Breast epithelium (tissue), 3 donors: ENCODE results near the gene RSPH9.

ENCODE experiments used
- POLR2A ChIP-seq: fragments of 450-650 bp; IDR thresholded peaks from one replicate; pipeline ENCODE4 v1.6.1; 2016; ENCODE audit warnings: antibody characterized with exemption, mild to moderate bottlenecking, moderate library complexity
- POLR2AphosphoS5 ChIP-seq, 3 donors: sonication (generic); formaldehyde crosslinking; IDR thresholded peaks; one replicate each; pipeline ENCODE4 v1.6.1; 2017; ENCODE audit warnings: antibody characterized with exemption in 3 of 3
- TF ChIP-seq, protein P1 (sequence below), 3 donors: fragments of 450-650 bp; IDR thresholded peaks; one replicate each; pipeline ENCODE4 v1.5.1; 2016 to 2017; ENCODE audit warnings: antibody characterized with exemption in 3 of 3, mild to moderate bottlenecking in 3 of 3, moderate library complexity in 3 of 3

GRCh38 chr6:43622541-43622940, 22.3 kb upstream of the RSPH9 start:
- TF ChIP-seq POLR2A (no peak), POLR2AphosphoS5 (IDR thresholded peaks at IDR 0.05) (no peak)
- TF ChIP-seq, protein P1, sequence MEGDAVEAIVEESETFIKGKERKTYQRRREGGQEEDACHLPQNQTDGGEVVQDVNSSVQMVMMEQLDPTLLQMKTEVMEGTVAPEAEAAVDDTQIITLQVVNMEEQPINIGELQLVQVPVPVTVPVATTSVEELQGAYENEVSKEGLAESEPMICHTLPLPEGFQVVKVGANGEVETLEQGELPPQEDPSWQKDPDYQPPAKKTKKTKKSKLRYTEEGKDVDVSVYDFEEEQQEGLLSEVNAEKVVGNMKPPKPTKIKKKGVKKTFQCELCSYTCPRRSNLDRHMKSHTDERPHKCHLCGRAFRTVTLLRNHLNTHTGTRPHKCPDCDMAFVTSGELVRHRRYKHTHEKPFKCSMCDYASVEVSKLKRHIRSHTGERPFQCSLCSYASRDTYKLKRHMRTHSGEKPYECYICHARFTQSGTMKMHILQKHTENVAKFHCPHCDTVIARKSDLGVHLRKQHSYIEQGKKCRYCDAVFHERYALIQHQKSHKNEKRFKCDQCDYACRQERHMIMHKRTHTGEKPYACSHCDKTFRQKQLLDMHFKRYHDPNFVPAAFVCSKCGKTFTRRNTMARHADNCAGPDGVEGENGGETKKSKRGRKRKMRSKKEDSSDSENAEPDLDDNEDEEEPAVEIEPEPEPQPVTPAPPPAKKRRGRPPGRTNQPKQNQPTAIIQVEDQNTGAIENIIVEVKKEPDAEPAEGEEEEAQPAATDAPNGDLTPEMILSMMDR (IDR thresholded peaks at IDR 0.05): no peak
